ENCODE results near the gene FAM187B. TPM values are rescaled to one million over a fixed set of nuclear protein-coding genes. Genes with fewer than 3 reads are reported as not detected.

The FAM187B gene
- total RNA-seq, 2 experiments from 2014 or later: not detected

- Mint-ChIP-seq H3K4me1 (ENCODE audit: low read depth) (peaks cover 33% of the 10 kb centered on the region), H3K27me3 (ENCODE audit: low read depth) (no peaks in the 10 kb centered on the region), H3K4me3 (no peak overlapping the region), H3K9me3 (peaks cover 7% of the 10 kb centered on the region), H3K36me3 (ENCODE audit: low read depth) (peaks cover 16% of the 10 kb centered on the region), H3K27ac (no peak overlapping the region)
- intact Hi-C loops (cut with micrococcal nuclease): no loop called here
- no peak for DNase-seq
- CTCF ChIA-PET: no interaction called here
Measured at GRCh38 chr19:35176181-35176570, 52.4 kb downstream of the FAM187B start.

Other genes with a start within 250 kb of the FAM187B start
- gene GRAMD1A, start 228.4 kb downstream of the FAM187B start, total RNA-seq: 100 to 1,000 TPM; 117 to 125 TPM
- gene SCN1B, start 198.3 kb downstream of the FAM187B start, total RNA-seq: under 1 TPM; 0.83 to 0.89 TPM
- not detected for gene HPN, start 187.0 kb downstream of the FAM187B start, total RNA-seq
- not detected for gene FXYD3, start 112.9 kb downstream of the FAM187B start, total RNA-seq
- gene LGI4, start 93.7 kb downstream of the FAM187B start, total RNA-seq: 1 to 10 TPM; 1.1 to 1.7 TPM
- gene FXYD1, start 89.9 kb downstream of the FAM187B start, total RNA-seq: 1 to 10 TPM; 3.3 to 3.4 TPM
- 1 to 10 TPM in 1 of 2 experiments, under 1 TPM in 1; 0.54 to 1.2 TPM for gene FXYD7, start 85.5 kb downstream of the FAM187B start, total RNA-seq
- 100 to 1,000 TPM; 289 to 294 TPM for gene FXYD5, start 74.0 kb downstream of the FAM187B start, total RNA-seq
- 10 to 100 TPM in 1 of 2 experiments, 1 to 10 TPM in 1; 8.2 to 11.2 TPM for gene LSR, start 20.3 kb upstream of the FAM187B start, total RNA-seq
- gene USF2, start 40.2 kb upstream of the FAM187B start, total RNA-seq: 100 to 1,000 TPM; 136 to 144 TPM
- under 1 TPM; 0.19 to 0.86 TPM for gene HAMP, start 53.8 kb upstream of the FAM187B start, total RNA-seq
- gene MAG, start 63.4 kb upstream of the FAM187B start, total RNA-seq: under 1 TPM; 0.19 to 0.77 TPM
- 1 to 10 TPM; 2.0 to 2.6 TPM for gene CD22, start 100.4 kb upstream of the FAM187B start, total RNA-seq
- under 1 TPM in 1 of 2 experiments, not detected in 1; 0.10 TPM for gene FFAR1, start 119.2 kb upstream of the FAM187B start, total RNA-seq
- gene FFAR3, start 129.7 kb upstream of the FAM187B start, total RNA-seq: 1 to 10 TPM; 4.9 to 5.3 TPM
- under 1 TPM; 0.17 to 0.30 TPM for gene GPR42, start 142.3 kb upstream of the FAM187B start, total RNA-seq
- gene FFAR2, start 219.5 kb upstream of the FAM187B start, total RNA-seq: not detected

Measured in activated naive CD4-positive, alpha-beta T cell treated with anti-CD3 and anti-CD28 coated beads for 36 hours (primary cell).